ENCODE results near the gene SOX5.

DNA sequence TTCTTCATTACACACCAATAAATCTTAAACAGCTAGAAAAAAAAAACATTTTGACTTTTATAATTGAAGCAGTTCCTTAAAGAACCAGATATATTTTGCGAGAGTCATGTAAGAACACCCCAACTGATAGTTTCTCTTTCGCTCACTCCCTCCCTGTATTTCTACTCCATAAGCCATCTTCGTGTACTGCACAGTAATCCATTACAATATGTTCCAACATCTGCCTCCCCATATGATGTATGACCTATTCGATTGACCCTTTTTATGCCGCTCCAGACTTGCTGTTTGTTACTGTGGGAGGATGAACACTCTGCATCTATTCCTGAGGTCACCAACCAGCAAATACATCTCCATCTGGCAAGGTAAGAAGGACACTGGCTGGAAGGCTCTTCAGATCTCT, 331.7 kb downstream of the SOX5 start:
- TF ChIP-seq, protein P1, sequence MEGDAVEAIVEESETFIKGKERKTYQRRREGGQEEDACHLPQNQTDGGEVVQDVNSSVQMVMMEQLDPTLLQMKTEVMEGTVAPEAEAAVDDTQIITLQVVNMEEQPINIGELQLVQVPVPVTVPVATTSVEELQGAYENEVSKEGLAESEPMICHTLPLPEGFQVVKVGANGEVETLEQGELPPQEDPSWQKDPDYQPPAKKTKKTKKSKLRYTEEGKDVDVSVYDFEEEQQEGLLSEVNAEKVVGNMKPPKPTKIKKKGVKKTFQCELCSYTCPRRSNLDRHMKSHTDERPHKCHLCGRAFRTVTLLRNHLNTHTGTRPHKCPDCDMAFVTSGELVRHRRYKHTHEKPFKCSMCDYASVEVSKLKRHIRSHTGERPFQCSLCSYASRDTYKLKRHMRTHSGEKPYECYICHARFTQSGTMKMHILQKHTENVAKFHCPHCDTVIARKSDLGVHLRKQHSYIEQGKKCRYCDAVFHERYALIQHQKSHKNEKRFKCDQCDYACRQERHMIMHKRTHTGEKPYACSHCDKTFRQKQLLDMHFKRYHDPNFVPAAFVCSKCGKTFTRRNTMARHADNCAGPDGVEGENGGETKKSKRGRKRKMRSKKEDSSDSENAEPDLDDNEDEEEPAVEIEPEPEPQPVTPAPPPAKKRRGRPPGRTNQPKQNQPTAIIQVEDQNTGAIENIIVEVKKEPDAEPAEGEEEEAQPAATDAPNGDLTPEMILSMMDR (IDR thresholded peaks at IDR 0.05) = no peak
- no peak for TF ChIP-seq POLR2AphosphoS5 (IDR thresholded peaks at IDR 0.05)
- no peak for TF ChIP-seq POLR2A (IDR thresholded peaks at IDR 0.05)

Measured in sigmoid colon (tissue), 4 donors.